Activated CD8-positive, alpha-beta memory T cell treated with anti-CD3 and anti-CD28 coated beads, Interleukin-2, amount 50 U/mL, for 1 hour (primary cell): ENCODE measurements around the gene SEMA5B.

Experiments used
- DNase-seq: peaks from one replicate; pipeline ENCODE4 v3.0.0-alpha.2; 2020; ENCODE audit errors: extremely low read depth

Gene SEMA5B

GRCh38 chr3:123027292-123028232 lies at the start of gene SEMA5B:
SEMA5B (minus strand) TSS chr3:123027763; CDS start chr3:122961263, 66,500 bp downstream.
- no peak for DNase-seq

GRCh38 chr3:123076496-123077418 lies 49.2 kb upstream of the SEMA5B start:
- no peak for DNase-seq

- no peak for DNase-seq
These were observed 48.5 kb upstream of the SEMA5B start for GRCh38 chr3:123076112-123076495.

- no peak for DNase-seq
These were observed 47.8 kb upstream of the SEMA5B start for GRCh38 chr3:123075359-123075758.

- no peak for DNase-seq
These were observed 45.0 kb upstream of the SEMA5B start for GRCh38 chr3:123072564-123072963.

- no peak for DNase-seq
These were observed 44.6 kb upstream of the SEMA5B start for GRCh38 chr3:123072152-123072551.

- DNase-seq: no peak
These were observed 44.0 kb upstream of the SEMA5B start for GRCh38 chr3:123071581-123071980.

- no peak for DNase-seq
These were observed 43.6 kb upstream of the SEMA5B start for GRCh38 chr3:123071146-123071545.

- DNase-seq: no peak
These were observed 42.9 kb upstream of the SEMA5B start for GRCh38 chr3:123070510-123070909.

GRCh38 chr3:123068601-123069381 lies 41.2 kb upstream of the SEMA5B start:
- DNase-seq: no peak

- no peak for DNase-seq
These were observed 40.4 kb upstream of the SEMA5B start for GRCh38 chr3:123067689-123068600.

- no peak for DNase-seq
These were observed 39.5 kb upstream of the SEMA5B start, which contains the start of gene PDIA5 for GRCh38 chr3:123066896-123067688. PDIA5 (plus strand) TSS chr3:123067025; CDS start chr3:123067165, 140 bp downstream.

- DNase-seq: no peak
These were observed 39.0 kb upstream of the SEMA5B start for GRCh38 chr3:123066599-123066895.

- no peak for DNase-seq
These were observed 37.4 kb upstream of the SEMA5B start for GRCh38 chr3:123064914-123065313.

- no peak for DNase-seq
These were observed 36.9 kb upstream of the SEMA5B start for GRCh38 chr3:123064506-123064905.

- DNase-seq: no peak
These were observed 35.5 kb upstream of the SEMA5B start for GRCh38 chr3:123063034-123063433.

- DNase-seq: no peak
These were observed 34.3 kb upstream of the SEMA5B start for GRCh38 chr3:123061856-123062255.

GRCh38 chr3:123060054-123060453 lies 32.5 kb upstream of the SEMA5B start:
- no peak for DNase-seq

GRCh38 chr3:123058505-123058904 lies 30.9 kb upstream of the SEMA5B start:
- DNase-seq: no peak

- DNase-seq: no peak
These were observed 27.8 kb upstream of the SEMA5B start for GRCh38 chr3:123055352-123055751.
